Stomach (tissue), 9 donors: ENCODE measurements around the gene PRELID3B. TPM values are rescaled to one million over a fixed set of nuclear protein-coding genes. Genes with fewer than 3 reads are reported as not detected.

Source experiments
- DNase-seq, 2 donors: peaks; one replicate each; pipeline versions ENCODE4 v3.0.0 to v3.0.0-alpha.2; 2013 to 2019
- H3K27ac ChIP-seq, 5 donors: fragments of 200-600 bp in 4 of 5; sonication (generic) in 4 of 5; one replicate each; pipeline ENCODE4 v1.5.1; 2013 to 2019; ENCODE audit warnings: mild to moderate bottlenecking in 1 of 5, moderate library complexity in 1 of 5
- H3K27me3 ChIP-seq, 3 donors: fragments of 200-600 bp; sonication (generic); one replicate each; pipeline ENCODE4 v1.5.1; 2017 to 2019; ENCODE audit warnings: mixed run types in 1 of 3
- H3K36me3 ChIP-seq, 4 donors: fragments of 200-600 bp; sonication (generic); 1 replicate in 3 of 4; 2 replicates in 1 of 4; pipeline ENCODE4 v1.5.1; 2016 to 2019
- H3K4me1 ChIP-seq, 4 donors: fragments of 200-600 bp; sonication (generic); one replicate each; pipeline ENCODE4 v1.5.1; 2016 to 2019
- H3K4me3 ChIP-seq, 4 donors: fragments of 200-600 bp; sonication (generic) in 3 of 4; one replicate each; pipeline ENCODE4 v1.5.1; 2016 to 2019; ENCODE audit warnings: mild to moderate bottlenecking in 1 of 4
- H3K9me3 ChIP-seq, 4 donors: fragments of 200-600 bp; sonication (generic); one replicate each; pipeline ENCODE4 v1.5.1; 2016 to 2019
- CTCF ChIP-seq, 7 experiments: fragments of 450-650 bp in 4 of 7; fragments of 200-600 bp in 3 of 7; sonication (generic) in 3 of 7; IDR thresholded peaks; one replicate each; pipeline ENCODE4 v1.5.1; 2016 to 2019; ENCODE audit warnings: antibody characterized with exemption in 7 of 7, control low read depth in 2 of 7, mild to moderate bottlenecking in 1 of 7
- EP300 ChIP-seq: sonication (generic); formaldehyde crosslinking; IDR thresholded peaks from one replicate; pipeline ENCODE4 v1.6.1; 2017; ENCODE audit warnings: antibody characterized with exemption
- POLR2A ChIP-seq, 4 donors: fragments of 450-650 bp; IDR thresholded peaks; one replicate each; pipeline ENCODE4 v1.6.1; 2016; ENCODE audit warnings: antibody characterized with exemption in 4 of 4, control low read depth in 2 of 4, mild to moderate bottlenecking in 1 of 4, moderate library complexity in 1 of 4
- POLR2AphosphoS5 ChIP-seq, 3 donors: sonication (generic); formaldehyde crosslinking; IDR thresholded peaks; one replicate each; pipeline ENCODE4 v1.6.1; 2016; ENCODE audit warnings: antibody characterized with exemption in 3 of 3
- WGBS, 5 donors: extraction: QIAGEN DNeasy Blood & Tissue Kit in 3 of 5; methylation state at CpG; one replicate each; pipeline versions ENCODE4 v1.1.5 to v1.1.7; 2013 to 2018; 5-methylcytosine and 5-hydroxymethylcytosine counted together
- intact Hi-C: fragments of 100-400 bp; cut with DNase I; formaldehyde crosslinking; loops from one replicate; pipeline ENCODE4 v1.15.1; 2023; ENCODE audit warnings: low total_unique reads
- polyA plus RNA-seq, 3 donors: library from polyadenylated mRNA; stranded (reverse); fragments of 200-250 nt; gene quantifications; one replicate each; pipeline ENCODE4 v1.2.3, GENCODE V29; 2013
- total RNA-seq, 5 donors: library from RNA; depleted of rRNA; stranded (reverse); fragments of >200 nt; gene quantifications; one replicate each; pipeline versions ENCODE4 v1.1.0 to v1.2.3, GENCODE V29; 2014 to 2016
- donor health status: healthy with polysubstance abuse.
- donor health status: Bipolar disorder and iron deficiency.
- donor health status: healthy.

The PRELID3B gene
- total and polyA plus RNA-seq, 8 donors, result 20.0 to 322 (median 56.1) TPM

DNA sequence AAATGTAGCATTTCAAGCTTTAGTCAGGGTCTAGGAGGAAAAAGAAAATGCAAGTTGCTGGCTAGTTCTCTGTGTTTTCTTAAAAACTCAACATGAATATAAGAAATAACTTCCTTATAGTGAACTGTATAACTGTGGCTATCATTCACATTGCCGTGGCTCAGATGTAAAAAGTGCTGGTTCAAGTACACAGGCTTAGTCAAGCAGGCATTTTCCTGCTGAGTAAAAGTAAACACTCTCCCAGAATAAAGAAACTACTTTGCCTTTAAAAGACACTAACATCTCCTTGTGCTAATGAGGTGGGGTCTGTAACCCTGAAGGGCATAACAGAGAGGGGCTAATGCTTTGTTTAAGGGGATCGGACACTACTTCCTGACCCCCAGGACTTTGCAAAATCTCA lies 13.8 kb downstream of the PRELID3B start:
- TF ChIP-seq POLR2AphosphoS5 (IDR thresholded peaks at IDR 0.05) (no peak), POLR2A (IDR thresholded peaks at IDR 0.05) (no peak), EP300 (no peak), CTCF (IDR thresholded peaks at IDR 0.05) (no peak)
- 17 to 39% (median 22%) methylated on average over 2 of the region's 2 CpGs for WGBS, 5 donors
- Histone ChIP-seq H3K4me1 (peaks cover 32 to 69% (median 54%) of the 10 kb centered on the region in 4 donors), H3K4me3 (peak overlapping the region in 3 of 4 donors; percentile 19 to 26 (median 22)), H3K27ac (peak overlapping the region in 3 of 5 donors; percentile 5 to 44 (median 43)), H3K36me3 (peaks cover 21 to 66% (median 60%) of the 10 kb centered on the region in 4 donors), H3K9me3 (no peaks in the 10 kb centered on the region), H3K27me3 (no peaks in the 10 kb centered on the region)
- no peak for DNase-seq
- intact Hi-C loops, result no loop called here

DNA sequence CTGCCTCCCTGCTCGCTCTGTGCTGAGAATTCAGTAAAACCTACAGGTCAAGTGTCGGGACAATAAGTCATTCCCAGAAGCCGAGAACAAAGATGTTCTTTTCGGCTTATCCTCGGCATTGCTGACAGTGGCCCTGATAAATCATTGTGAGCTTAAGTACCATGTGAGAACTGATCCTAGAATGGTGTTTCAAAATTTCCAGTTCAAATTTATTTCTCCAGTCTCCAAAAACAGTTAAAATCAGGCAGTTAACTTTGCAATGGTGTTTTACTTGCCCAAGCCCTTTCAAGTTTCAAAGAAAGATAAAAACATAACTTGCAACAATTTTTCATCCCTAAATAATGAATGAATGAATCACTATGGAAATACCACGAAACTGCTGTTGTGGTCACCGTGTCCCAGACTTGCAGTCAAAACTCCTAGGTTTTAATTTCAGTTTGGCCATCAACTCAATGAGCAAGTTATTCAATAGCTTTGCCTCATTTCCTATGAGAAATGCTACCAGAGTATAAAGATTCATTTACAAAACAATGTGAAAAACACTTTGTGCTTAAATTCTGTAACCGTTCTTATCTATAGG lies 14.8 kb downstream of the PRELID3B start:
- H3K4me1 ChIP-seq, result peaks cover 32 to 65% (median 52%) of the 10 kb centered on the region in 4 donors

DNA sequence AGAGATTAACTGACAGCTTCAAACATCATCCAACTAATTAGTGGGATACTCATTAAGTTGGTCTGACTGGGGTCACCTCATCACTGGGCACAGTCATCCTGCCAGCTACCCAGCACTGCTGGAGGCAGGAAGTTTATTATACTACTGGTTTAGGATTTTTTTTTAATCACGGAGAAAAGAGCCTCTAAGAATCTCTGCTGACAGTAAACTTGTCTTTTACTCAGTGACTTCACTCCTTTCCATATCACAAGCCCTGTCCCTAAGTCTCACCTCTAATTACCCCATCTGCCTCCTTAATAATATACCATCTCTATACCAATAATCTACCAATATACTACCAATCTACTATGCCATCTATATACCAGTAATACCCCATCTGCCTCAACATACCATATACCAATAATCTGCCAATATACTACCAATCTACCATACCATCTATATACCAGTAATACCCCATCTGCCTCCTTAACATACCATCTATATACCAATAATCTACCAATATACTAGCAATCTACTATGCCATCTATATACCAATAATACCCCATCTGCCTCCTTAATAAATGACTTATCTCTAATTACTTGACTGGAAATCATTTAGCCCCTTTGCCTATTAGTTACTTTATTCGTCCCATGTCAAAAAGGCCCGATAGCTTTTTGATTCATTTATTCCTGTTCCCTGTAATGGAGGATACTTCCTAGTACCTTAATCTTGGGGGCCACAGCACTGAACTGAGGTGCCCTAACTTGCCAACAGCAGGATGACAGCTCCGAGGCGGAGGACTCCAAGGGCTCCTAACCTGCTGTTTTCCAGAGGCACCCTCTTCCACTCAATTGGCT lies 15.5 kb downstream of the PRELID3B start:
- no peak for TF ChIP-seq EP300
- TF ChIP-seq POLR2AphosphoS5 (IDR thresholded peaks at IDR 0.05), result no peak
- TF ChIP-seq CTCF (IDR thresholded peaks at IDR 0.05), result no peak
- TF ChIP-seq POLR2A (IDR thresholded peaks at IDR 0.05), result no peak
- Histone ChIP-seq H3K4me1 (peaks cover 32 to 63% (median 49%) of the 10 kb centered on the region in 4 donors), H3K9me3 (no peaks in the 10 kb centered on the region), H3K4me3 (no peak overlapping the region), H3K36me3 (peaks cover 32 to 80% (median 74%) of the 10 kb centered on the region in 4 donors), H3K27me3 (no peaks in the 10 kb centered on the region), H3K27ac (no peak overlapping the region)
- WGBS, 5 donors, result 81 to 87% (median 86%) methylated on average over 5 of the region's 5 CpGs
- intact Hi-C loops, result no loop called here
- DNase-seq, result no peak

More for the DNA sequence above, 14.8 kb downstream of the PRELID3B start:
- Histone ChIP-seq H3K27ac (no peak overlapping the region), H3K36me3 (peaks cover 29 to 73% (median 69%) of the 10 kb centered on the region in 4 donors), H3K27me3 (no peaks in the 10 kb centered on the region), H3K9me3 (no peaks in the 10 kb centered on the region), H3K4me3 (no peak overlapping the region)
- 85 to 89% (median 86%) methylated on average over 8 of the region's 8 CpGs for WGBS, 5 donors
- TF ChIP-seq EP300 (no peak), CTCF (IDR thresholded peaks at IDR 0.05) (no peak), POLR2AphosphoS5 (IDR thresholded peaks at IDR 0.05) (no peak), POLR2A (IDR thresholded peaks at IDR 0.05) (no peak)
- intact Hi-C loops, result no loop called here
- no peak for DNase-seq

DNA sequence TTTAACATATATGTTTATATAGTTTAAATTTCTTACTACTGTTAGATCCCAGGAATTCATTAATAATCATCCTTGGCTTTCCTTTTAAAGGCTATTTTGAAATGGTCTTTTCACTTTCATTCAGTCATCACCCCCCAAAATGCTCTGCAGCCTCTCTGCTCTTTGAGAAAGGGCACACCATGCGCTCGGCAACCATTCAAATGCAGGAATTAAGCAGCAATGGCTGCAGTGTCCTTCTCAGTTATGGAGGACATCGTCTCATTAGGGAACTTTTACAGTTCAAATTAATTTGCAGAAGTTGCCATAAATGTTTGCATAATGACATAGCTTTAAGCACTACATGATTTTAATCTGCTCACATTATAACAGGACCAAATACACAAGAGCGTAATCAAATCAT lies 17.1 kb downstream of the PRELID3B start:
- Histone ChIP-seq H3K27me3 (no peaks in the 10 kb centered on the region), H3K36me3 (peaks cover 32 to 85% (median 77%) of the 10 kb centered on the region in 4 donors), H3K4me1 (peaks cover 21 to 52% (median 38%) of the 10 kb centered on the region in 4 donors), H3K4me3 (no peak overlapping the region), H3K27ac (no peak overlapping the region), H3K9me3 (no peaks in the 10 kb centered on the region)
- no peak for TF ChIP-seq POLR2AphosphoS5 (IDR thresholded peaks at IDR 0.05)
- no peak for TF ChIP-seq CTCF (IDR thresholded peaks at IDR 0.05)
- DNase-seq, result no peak
- WGBS, 5 donors, result 93 to 97% (median 96%) methylated on average over 4 of the region's 4 CpGs
- intact Hi-C loops, result no loop called here
